ENCODE results near the gene ERBB4. TPM values are rescaled to one million over a fixed set of nuclear protein-coding genes. Genes with fewer than 3 reads are reported as not detected.
A peak's percentile ranks its signal among the peaks of the same experiment; 100 is the strongest.

ERBB4 gene
- total RNA-seq, 1 donor from 2014 or later: 2.6 TPM

GRCh38 chr2:212548455-212548819 is 9.8 kb upstream of the ERBB4 start:
- TF ChIP-seq CTCF (IDR thresholded peaks at IDR 0.05; ENCODE audit: insufficient read depth, low read length, poor library complexity, severe bottlenecking): peak; percentile 46
- Histone ChIP-seq H3K27me3 (ENCODE audit: control insufficient read depth, insufficient read depth, low read length) (no peaks in the 10 kb centered on the region), H3K4me3 (ENCODE audit: low read depth, low read length) (no peak overlapping the region), H3K36me3 (ENCODE audit: control insufficient read depth, insufficient read depth, low read length) (no peaks in the 10 kb centered on the region)
- DNase-seq (ENCODE audit: low read depth): no peak

- no peak for DNase-seq (ENCODE audit: low read depth)
- no peak for TF ChIP-seq CTCF (IDR thresholded peaks at IDR 0.05; ENCODE audit: insufficient read depth, low read length, poor library complexity, severe bottlenecking)
- H3K36me3 ChIP-seq (ENCODE audit: control insufficient read depth, insufficient read depth, low read length): no peaks in the 10 kb centered on the region
Measured at GRCh38 chr2:212547716-212548454, 9.3 kb upstream of the ERBB4 start.

GRCh38 chr2:212546669-212547068 is 8.1 kb upstream of the ERBB4 start:
- H3K27me3 ChIP-seq (ENCODE audit: control insufficient read depth, insufficient read depth, low read length): no peaks in the 10 kb centered on the region
- H3K36me3 ChIP-seq (ENCODE audit: control insufficient read depth, insufficient read depth, low read length): no peaks in the 10 kb centered on the region
- H3K4me3 ChIP-seq (ENCODE audit: low read depth, low read length): no peak overlapping the region
- no peak for TF ChIP-seq CTCF (IDR thresholded peaks at IDR 0.05; ENCODE audit: insufficient read depth, low read length, poor library complexity, severe bottlenecking)
- no peak for DNase-seq (ENCODE audit: low read depth)

More at GRCh38 chr2:212547716-212548454, 9.3 kb upstream of the ERBB4 start:
- H3K27me3 ChIP-seq (ENCODE audit: control insufficient read depth, insufficient read depth, low read length): no peaks in the 10 kb centered on the region
- no peak overlapping the region for H3K4me3 ChIP-seq (ENCODE audit: low read depth, low read length)

- no peak overlapping the region for H3K4me3 ChIP-seq (ENCODE audit: low read depth, low read length)
- no peaks in the 10 kb centered on the region for H3K36me3 ChIP-seq (ENCODE audit: control insufficient read depth, insufficient read depth, low read length)
- no peak for DNase-seq (ENCODE audit: low read depth)
- peaks cover 14% of the 10 kb centered on the region for H3K27me3 ChIP-seq (ENCODE audit: control insufficient read depth, insufficient read depth, low read length)
- TF ChIP-seq CTCF (IDR thresholded peaks at IDR 0.05; ENCODE audit: insufficient read depth, low read length, poor library complexity, severe bottlenecking): no peak
Measured at GRCh38 chr2:212540341-212540740, 1.7 kb upstream of the ERBB4 start.

GRCh38 chr2:212539072-212539880 is 674 bp upstream of the ERBB4 start:
- Histone ChIP-seq H3K4me3 (ENCODE audit: low read depth, low read length) (peak overlapping the region; percentile 71), H3K36me3 (ENCODE audit: control insufficient read depth, insufficient read depth, low read length) (no peaks in the 10 kb centered on the region), H3K27me3 (ENCODE audit: control insufficient read depth, insufficient read depth, low read length) (peaks cover 14% of the 10 kb centered on the region)
- TF ChIP-seq CTCF (IDR thresholded peaks at IDR 0.05; ENCODE audit: insufficient read depth, low read length, poor library complexity, severe bottlenecking): no peak
- DNase-seq (ENCODE audit: low read depth): no peak

All from kidney epithelial cell (primary cell).